Activated naive CD4-positive, alpha-beta T cell treated with anti-CD3 and anti-CD28 coated beads, Interleukin-2, amount 10 ng/mL, durations not matched to agents 7 days and 5 days (primary cell): ENCODE measurements around the gene GGCX.
"Not testable (repeated sequence)": the region's sequence is repeated elsewhere in the genome, so short reads cannot be mapped to it uniquely, and the experiment has no call there.

Source experiments
- CTCF ChIA-PET: fragments of 350-600 bp; sonication (Branson Sonifier 250); formaldehyde crosslinking; loops from one replicate; lab custom pipeline; 2021; ENCODE audit warnings: antibody characterized with exemption; lab: Charles Lee
- DNase-seq: peaks from one replicate; pipeline ENCODE4 v3.0.0-alpha.2; 2020
- H3K27ac Mint-ChIP-seq: one replicate; pipeline ENCODE4 v1.8.0; 2021; ENCODE audit warnings: mild to moderate bottlenecking, moderate library complexity, mixed read lengths
- H3K27me3 Mint-ChIP-seq: one replicate; pipeline ENCODE4 v1.8.0; 2021; ENCODE audit warnings: mild to moderate bottlenecking, mixed read lengths
- H3K36me3 Mint-ChIP-seq: one replicate; pipeline ENCODE4 v1.8.0; 2021; ENCODE audit warnings: mixed read lengths
- H3K4me1 Mint-ChIP-seq: one replicate; pipeline ENCODE4 v1.8.0; 2021; ENCODE audit warnings: mixed read lengths
- H3K4me3 Mint-ChIP-seq: one replicate; pipeline ENCODE4 v1.8.0; 2021; ENCODE audit warnings: mild to moderate bottlenecking, moderate library complexity, mixed read lengths
- H3K9me3 Mint-ChIP-seq: one replicate; pipeline ENCODE4 v1.8.0; 2021; ENCODE audit warnings: mixed read lengths

GGCX gene

DNA sequence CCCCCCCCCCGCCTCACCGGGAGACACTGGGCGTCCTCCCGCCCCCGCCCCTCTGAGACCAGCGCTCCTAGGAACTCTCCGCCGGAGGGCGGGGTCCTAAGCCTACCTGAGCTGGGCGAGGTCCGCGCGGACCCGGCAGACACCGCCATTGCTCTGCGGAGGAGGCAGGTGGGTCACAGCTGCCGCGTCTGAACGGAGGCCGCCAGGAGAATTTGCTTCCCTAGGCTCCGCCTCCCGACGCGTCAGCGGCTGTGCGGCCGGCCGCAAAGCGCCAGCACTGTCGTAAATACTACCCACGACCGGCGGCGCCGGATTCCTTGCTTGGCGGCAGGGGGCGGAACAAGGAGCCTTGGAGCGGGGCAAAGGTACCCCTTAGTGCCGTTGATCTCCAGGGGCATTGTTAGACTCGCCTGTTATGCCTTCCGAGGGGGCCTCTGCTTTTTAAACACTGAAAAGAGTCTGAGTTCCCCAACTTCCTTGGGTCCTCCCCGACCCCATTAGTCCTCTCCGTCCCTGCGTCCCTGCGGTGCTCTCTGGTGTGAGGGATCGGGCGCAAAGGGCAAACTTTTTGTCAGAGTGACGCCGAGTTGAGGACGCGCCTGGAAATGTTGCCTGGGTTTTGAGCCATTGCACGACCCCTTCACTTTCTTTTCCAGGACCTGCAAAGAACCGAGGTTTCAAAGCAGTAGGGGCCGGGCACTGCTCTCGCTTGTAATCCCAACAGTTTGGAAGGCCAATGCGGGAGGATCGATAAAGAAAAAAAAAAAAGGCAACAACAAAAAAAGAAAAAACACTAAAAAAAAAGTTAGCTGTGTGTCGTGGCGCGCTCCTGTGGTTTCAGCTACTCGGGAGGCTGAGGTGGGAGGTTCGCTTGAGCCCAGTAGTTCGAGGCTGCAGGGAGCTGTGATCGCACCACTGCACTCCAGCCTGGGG is at the start of gene GGCX:
Gene GGCX, minus strand, starts transcription at position 214 of the 933 bp plus-strand sequence. Its CDS starts 65 bp downstream, at position 149.
- H3K27ac Mint-ChIP-seq, result peak within 1 kb of the TSS; percentile 97
- H3K36me3 Mint-ChIP-seq, result peaks cover 4% of the 10 kb centered on the region
- H3K27me3 Mint-ChIP-seq, result peaks cover 9% of the 10 kb centered on the region
- DNase-seq, result peak; percentile 97
- CTCF ChIA-PET, result interaction anchor here (0.7 to 3.9 kb wide), 4 partner anchors 11 to 141 kb away, joined by 3 to 33 read pairs (median 5); partner anchors contain the start of gene VAMP8
- peak within 1 kb of the TSS; percentile 98 for H3K4me3 Mint-ChIP-seq
- H3K4me1 Mint-ChIP-seq, result peaks cover 40% of the 10 kb centered on the region
- H3K9me3 Mint-ChIP-seq, result no peaks in the 10 kb centered on the region

DNA sequence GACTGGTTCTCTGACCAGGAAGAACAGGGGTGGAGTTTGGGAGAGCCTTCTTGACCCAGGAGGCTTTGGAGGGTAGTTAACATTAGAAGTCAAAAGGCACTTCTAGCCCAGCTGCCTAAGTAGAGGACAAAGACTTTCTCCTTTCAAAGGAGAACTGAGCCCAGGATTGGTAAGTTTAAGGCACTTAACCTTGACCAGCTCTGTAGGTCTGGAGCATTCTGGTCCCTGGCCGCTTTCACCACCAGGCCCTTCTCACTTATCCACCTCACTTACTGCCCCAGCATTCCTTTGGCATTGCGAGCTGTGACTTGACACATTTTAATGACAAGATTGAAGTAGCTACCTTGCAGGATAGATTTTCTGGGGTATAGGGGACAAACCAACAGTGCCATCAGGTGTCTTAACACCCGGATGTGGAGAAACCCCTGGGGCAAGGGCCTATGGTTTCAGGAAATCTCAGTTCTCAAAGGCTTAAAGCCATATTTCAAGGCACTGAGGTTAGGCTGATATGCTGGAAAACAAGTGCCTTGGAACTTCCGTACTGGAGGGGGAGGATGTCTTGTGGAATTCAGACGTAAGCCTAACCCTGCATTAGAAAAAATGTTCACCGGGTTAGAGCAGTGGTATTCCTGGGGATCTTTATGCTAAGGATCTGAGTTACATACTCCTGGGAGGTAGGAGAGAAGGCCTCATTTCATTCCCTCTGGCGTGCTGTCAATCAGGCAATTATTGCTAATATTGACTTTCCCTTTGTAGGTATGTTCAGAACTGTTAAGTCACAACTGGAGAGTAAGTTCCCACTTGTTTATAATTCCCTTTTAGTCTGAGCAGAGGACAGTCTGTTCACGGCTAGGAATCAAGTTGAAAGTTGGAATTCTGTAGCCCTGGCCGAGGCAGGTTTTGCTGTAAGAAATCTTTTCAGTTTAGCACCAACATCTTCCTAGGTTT is 46.2 kb upstream of the GGCX start:
- Mint-ChIP-seq H3K27me3 (peaks cover 8% of the 10 kb centered on the region), H3K36me3 (peaks cover 24% of the 10 kb centered on the region), H3K4me3 (no peak overlapping the region), H3K4me1 (peaks cover 33% of the 10 kb centered on the region), H3K27ac (no peak overlapping the region), H3K9me3 (no peaks in the 10 kb centered on the region)
- DNase-seq, result no peak
- CTCF ChIA-PET, result no interaction called here

- Mint-ChIP-seq H3K27ac (no peak overlapping the region), H3K27me3 (peaks cover 12% of the 10 kb centered on the region), H3K4me3 (no peak overlapping the region), H3K36me3 (peaks cover 21% of the 10 kb centered on the region), H3K4me1 (peaks cover 31% of the 10 kb centered on the region), H3K9me3 (no peaks in the 10 kb centered on the region)
- CTCF ChIA-PET, result interaction anchor here (0.6 kb wide), 1 partner anchor 27 kb away, joined by 3 read pairs; no protein-coding TSS in a partner anchor
- no peak for DNase-seq
Observed at GRCh38 chr2:85606116-85606455, 44.8 kb upstream of the GGCX start.

DNA sequence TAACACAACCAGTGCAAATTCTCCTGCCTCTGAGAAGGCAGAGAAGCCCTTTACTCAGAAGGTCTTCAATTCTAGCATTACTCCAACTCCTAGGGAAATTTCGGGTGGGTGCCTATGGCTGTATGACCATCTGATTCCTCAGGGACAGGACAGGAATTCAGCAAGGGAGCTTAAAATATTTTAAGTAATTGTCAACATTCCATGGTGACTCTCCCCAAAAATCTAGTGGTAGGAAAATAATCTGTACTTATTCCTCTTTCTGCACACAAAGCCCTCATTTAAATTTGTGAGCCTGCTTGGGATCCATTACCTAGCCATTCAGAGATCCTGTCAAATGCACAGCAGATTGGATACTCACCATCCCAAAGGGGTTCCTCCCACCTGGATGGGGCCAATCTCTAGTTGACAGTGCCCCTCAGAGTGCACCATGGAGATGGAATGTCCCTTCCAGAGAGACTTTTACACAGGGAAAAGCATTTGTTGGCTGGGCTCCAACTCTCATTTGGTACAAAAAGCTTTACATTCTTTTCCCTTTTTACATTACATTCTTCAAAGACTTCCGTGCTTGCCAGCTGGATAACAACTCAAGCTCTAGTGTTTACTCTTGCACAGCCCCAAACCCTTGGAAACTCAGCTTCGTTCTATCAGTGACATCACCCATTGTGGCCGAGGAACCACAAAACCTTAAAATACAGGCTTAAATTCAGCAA is 44.3 kb upstream of the GGCX start:
- H3K4me1 Mint-ChIP-seq, result peaks cover 31% of the 10 kb centered on the region
- peaks cover 21% of the 10 kb centered on the region for H3K36me3 Mint-ChIP-seq
- H3K4me3 Mint-ChIP-seq, result no peak overlapping the region
- no peaks in the 10 kb centered on the region for H3K9me3 Mint-ChIP-seq
- CTCF ChIA-PET, result interaction anchor here (0.6 to 2.4 kb wide), 4 partner anchors 10 to 61 kb away, joined by 3 to 8 read pairs (median 4); partner anchors contain the start of gene RNF181
- no peak overlapping the region for H3K27ac Mint-ChIP-seq
- no peak for DNase-seq
- H3K27me3 Mint-ChIP-seq, result peaks cover 12% of the 10 kb centered on the region

DNA sequence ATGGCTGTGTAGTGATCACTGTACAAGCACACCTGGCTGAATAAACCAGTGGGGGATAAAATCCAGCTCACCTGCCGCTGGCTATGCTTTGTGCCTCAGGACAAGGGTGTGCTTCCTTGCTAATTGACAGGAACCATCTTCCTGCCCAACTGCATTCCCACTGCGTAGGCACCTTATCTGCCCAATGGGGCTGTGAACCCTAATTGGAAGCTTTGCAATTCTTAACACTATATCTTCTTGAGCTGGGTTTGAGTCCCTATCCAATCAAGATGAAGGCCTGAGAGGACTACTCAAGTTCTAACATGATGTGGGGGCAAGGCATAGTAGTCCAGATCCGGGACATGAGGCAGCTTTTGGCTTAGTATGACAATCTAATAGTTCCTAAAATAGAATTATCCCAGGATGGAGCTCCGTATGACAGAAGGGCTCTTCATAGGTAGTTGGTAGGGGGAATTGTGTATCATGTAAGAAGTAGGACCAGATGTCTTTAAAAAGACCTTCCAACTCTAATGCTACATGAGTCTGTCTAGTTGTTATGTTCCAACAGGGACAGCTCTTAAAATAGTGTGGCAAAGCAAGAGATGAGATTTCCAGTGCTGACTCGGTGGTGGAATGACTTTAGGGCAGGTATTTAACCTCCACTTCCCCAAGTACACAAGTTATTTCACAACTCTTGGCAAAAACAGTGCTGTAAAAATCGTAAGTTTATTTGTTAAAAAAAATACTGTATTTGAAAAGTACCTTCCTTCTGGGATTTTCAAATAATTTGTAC is 43.5 kb upstream of the GGCX start:
- CTCF ChIA-PET, result interaction anchor here (1.0 to 2.4 kb wide), 3 partner anchors 10 to 60 kb away, joined by 3 to 8 read pairs (median 5); partner anchors contain the start of gene RNF181
- Mint-ChIP-seq H3K4me3 (no peak overlapping the region), H3K27me3 (peaks cover 12% of the 10 kb centered on the region), H3K9me3 (no peaks in the 10 kb centered on the region), H3K4me1 (peaks cover 25% of the 10 kb centered on the region), H3K27ac (no peak overlapping the region), H3K36me3 (peaks cover 17% of the 10 kb centered on the region)
- no peak for DNase-seq

DNA sequence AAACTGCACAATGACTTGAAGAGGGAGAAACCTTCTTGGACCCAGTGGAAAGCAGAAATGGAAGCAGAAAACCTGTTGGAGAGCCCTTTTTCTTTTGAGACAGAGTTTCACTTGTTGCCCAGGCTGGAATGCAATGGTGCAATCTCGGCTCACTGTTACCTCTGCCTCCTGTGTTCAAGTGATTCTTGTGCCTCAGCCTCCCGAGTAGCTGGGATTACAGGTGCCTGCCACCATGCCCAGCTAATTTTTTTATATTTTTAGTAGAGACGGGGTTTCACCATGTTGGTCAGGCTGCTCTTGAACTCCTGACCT is 42.8 kb upstream of the GGCX start:
- H3K9me3 Mint-ChIP-seq, H3K4me3 Mint-ChIP-seq, H3K27ac Mint-ChIP-seq, DNase-seq: not testable (repeated sequence)
- CTCF ChIA-PET, result interaction anchor here (1.8 to 2.4 kb wide), 2 partner anchors 9 to 33 kb away, joined by 5 to 8 read pairs; partner anchors contain the start of gene RNF181
- H3K4me1 Mint-ChIP-seq, result peaks cover 21% of the 10 kb centered on the region
- H3K27me3 Mint-ChIP-seq, result peaks cover 12% of the 10 kb centered on the region
- H3K36me3 Mint-ChIP-seq, result peaks cover 13% of the 10 kb centered on the region

DNA sequence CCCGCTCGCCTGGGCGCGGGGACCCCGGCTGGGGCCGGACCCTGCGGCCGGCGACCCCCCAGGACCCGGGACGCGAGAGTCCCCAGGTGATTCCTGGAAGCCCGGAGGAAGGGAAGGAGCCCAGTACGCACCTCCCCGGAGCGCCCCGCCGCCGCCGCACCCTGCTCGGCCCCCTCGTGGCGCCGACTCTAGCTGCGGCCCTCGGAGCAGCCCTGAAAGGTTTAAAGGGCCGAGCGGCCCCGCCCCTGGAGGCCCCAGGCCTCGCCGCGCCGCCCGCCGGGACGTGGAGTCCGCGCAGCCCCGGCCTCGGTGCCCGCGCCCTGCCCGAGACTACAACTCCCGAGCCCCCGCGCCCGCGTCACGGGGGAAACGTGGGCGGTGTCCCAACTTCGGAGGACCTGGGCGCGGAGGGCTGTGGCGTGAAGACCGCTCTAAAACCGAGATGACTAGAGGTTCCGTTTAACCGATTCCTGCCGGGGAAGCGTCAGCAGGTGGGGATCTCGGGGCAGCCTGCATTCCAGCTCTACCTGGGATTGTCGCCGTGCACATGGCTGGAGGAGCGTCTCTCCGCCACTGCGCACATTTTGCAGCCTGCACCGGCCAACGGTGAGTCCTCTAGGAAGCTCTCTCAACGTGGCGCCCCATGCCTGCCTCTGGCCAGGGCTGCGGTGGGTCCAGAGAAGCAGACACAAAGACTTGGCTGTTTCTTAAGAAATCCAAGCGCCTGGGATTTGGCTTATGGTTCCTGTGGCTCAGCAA is 41.4 kb upstream of the GGCX start, which contains the start of gene TMEM150A:
Gene TMEM150A, minus strand, starts transcription at position 223 of the 759 bp plus-strand sequence. CDS start 750 bp downstream, outside the sequence.
- peaks cover 15% of the 10 kb centered on the region for H3K4me1 Mint-ChIP-seq
- CTCF ChIA-PET, result interaction anchor here (0.6 to 2.4 kb wide), 4 partner anchors 8 to 249 kb away, joined by 4 to 8 read pairs (median 5); partner anchors contain the start of genes C2orf68 and RNF181
- H3K36me3 Mint-ChIP-seq, result peaks cover 4% of the 10 kb centered on the region
- H3K27ac Mint-ChIP-seq, result peak within 1 kb of the TSS; percentile 0
- no peaks in the 10 kb centered on the region for H3K9me3 Mint-ChIP-seq
- peak within 1 kb of the TSS; percentile 81 for H3K4me3 Mint-ChIP-seq
- peak; percentile 89 for DNase-seq
- peaks cover 12% of the 10 kb centered on the region for H3K27me3 Mint-ChIP-seq

GRCh38 chr2:85601771-85602475 is 40.6 kb upstream of the GGCX start:
- peaks cover 19% of the 10 kb centered on the region for H3K4me1 Mint-ChIP-seq
- CTCF ChIA-PET, result no interaction called here
- no peaks in the 10 kb centered on the region for H3K9me3 Mint-ChIP-seq
- peak overlapping the region; percentile 81 for H3K4me3 Mint-ChIP-seq
- no peak for DNase-seq
- H3K36me3 Mint-ChIP-seq, result peaks cover 7% of the 10 kb centered on the region
- peaks cover 12% of the 10 kb centered on the region for H3K27me3 Mint-ChIP-seq
- no peak overlapping the region for H3K27ac Mint-ChIP-seq

DNA sequence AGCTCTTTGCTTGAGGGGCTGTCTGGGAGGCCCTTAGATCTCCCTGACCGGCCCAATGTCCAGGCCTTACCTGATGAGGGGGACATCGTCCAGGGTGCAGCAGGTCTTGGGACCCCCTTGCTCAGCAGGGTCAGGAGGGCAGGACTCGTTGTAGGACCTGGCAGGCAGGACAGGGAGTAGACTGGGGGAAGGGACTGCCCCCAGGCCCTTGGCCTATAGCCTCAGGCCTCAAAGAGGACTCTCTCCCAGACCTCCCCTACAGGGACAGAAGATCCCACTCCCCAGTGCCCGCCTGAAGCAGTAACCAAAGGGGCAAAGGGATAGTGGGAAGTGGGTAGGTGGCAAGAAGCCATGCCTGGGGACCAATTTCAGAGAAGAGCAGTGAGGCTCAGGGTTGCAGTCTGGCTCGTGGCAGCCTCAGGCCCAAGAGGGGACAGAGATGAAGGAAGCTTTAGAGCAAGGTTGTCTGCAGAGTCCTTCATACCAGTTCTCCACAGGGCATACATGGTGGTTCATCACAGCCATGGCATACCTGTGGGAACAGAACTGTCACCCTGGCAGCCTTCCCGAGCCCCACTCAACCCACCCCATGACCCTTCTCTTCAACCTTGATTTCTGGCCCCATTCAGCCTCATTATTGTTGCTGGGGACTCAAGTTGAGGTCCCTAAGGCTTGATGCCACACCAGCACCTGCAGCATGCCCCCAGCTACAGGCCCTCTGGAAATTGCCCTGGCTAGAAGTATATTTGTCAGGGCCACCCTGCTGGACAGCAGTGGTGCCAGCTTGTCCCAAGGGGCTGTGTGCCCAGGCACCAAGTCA is 39.9 kb upstream of the GGCX start:
- H3K4me1 Mint-ChIP-seq, result peaks cover 27% of the 10 kb centered on the region

GRCh38 chr2:85600235-85600575 is 38.9 kb upstream of the GGCX start:
- Mint-ChIP-seq H3K27me3 (peaks cover 12% of the 10 kb centered on the region), H3K36me3 (peaks cover 14% of the 10 kb centered on the region), H3K9me3 (no peaks in the 10 kb centered on the region), H3K4me3 (no peak overlapping the region), H3K4me1 (peaks cover 35% of the 10 kb centered on the region), H3K27ac (no peak overlapping the region)
- DNase-seq, result no peak
- CTCF ChIA-PET, result interaction anchor here (1.2 kb wide), 1 partner anchor 36 kb away, joined by 4 read pairs; no protein-coding TSS in a partner anchor

More for the DNA sequence above, 39.9 kb upstream of the GGCX start:
- no peak overlapping the region for H3K27ac Mint-ChIP-seq
- H3K9me3 Mint-ChIP-seq, result no peaks in the 10 kb centered on the region
- H3K36me3 Mint-ChIP-seq, result peaks cover 9% of the 10 kb centered on the region
- CTCF ChIA-PET, result no interaction called here
- H3K27me3 Mint-ChIP-seq, result peaks cover 12% of the 10 kb centered on the region
- H3K4me3 Mint-ChIP-seq, result peak overlapping the region; percentile 81
- DNase-seq, result no peak
